Body of pancreas (tissue), 4 donors: ENCODE data around the gene ACOT7.

ENCODE experiments used
- POLR2A ChIP-seq, 3 donors: fragments of 450-650 bp; IDR thresholded peaks; one replicate each; pipeline ENCODE4 v1.6.1; 2016; ENCODE audit warnings: antibody characterized with exemption in 3 of 3, mild to moderate bottlenecking in 2 of 3
- TF ChIP-seq, protein P1 (sequence below), 7 experiments: fragments of 450-650 bp in 4 of 7; fragments of 200-600 bp in 3 of 7; sonication (generic) in 3 of 7; IDR thresholded peaks; one replicate each; pipeline ENCODE4 v1.5.1; 2016 to 2019; ENCODE audit warnings: antibody characterized with exemption in 7 of 7

DNA sequence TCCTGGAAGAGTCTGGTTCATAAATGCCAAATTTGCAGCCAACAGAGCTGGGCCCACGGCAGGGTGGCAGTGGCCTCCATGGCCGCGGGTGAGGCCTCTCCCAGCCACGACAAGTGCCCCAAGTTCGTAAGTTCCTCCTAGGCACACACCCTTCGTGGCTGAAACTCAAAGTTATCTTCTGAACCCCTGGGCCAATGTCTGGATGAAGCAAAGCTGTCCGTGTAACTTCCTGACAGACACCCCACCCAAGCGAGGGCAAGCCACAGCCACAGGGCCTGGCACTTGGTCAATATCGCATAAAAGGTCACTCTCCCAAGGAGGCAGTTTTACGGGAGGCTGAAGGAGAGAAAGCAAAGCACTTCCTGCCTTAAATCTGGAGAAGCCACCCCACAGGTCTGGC, 104.9 kb downstream of the ACOT7 start:
- TF ChIP-seq, protein P1, sequence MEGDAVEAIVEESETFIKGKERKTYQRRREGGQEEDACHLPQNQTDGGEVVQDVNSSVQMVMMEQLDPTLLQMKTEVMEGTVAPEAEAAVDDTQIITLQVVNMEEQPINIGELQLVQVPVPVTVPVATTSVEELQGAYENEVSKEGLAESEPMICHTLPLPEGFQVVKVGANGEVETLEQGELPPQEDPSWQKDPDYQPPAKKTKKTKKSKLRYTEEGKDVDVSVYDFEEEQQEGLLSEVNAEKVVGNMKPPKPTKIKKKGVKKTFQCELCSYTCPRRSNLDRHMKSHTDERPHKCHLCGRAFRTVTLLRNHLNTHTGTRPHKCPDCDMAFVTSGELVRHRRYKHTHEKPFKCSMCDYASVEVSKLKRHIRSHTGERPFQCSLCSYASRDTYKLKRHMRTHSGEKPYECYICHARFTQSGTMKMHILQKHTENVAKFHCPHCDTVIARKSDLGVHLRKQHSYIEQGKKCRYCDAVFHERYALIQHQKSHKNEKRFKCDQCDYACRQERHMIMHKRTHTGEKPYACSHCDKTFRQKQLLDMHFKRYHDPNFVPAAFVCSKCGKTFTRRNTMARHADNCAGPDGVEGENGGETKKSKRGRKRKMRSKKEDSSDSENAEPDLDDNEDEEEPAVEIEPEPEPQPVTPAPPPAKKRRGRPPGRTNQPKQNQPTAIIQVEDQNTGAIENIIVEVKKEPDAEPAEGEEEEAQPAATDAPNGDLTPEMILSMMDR (IDR thresholded peaks at IDR 0.05), result no peak
- TF ChIP-seq POLR2A (IDR thresholded peaks at IDR 0.05), result no peak
